A673 (cell line): Measurements from ENCODE around the gene TMEM91. TPM values are rescaled to one million over a fixed set of nuclear protein-coding genes. Genes with fewer than 3 reads are reported as not detected.

Experiments used
- BruUV-seq: library from RNA; stranded (reverse); fragments of 400-500 nt; replicated peaks from 2 replicates; lab custom pipeline; 2021; lab: Mats Ljungman, UMichigan
- CTCF ChIA-PET: fragments of 300-600 bp; sonication (Branson Sonifier 250); formaldehyde crosslinking; loops from one replicate; lab custom pipeline; 2022; ENCODE audit warnings: antibody characterized with exemption; lab: Charles Lee
- POLR2A ChIA-PET: fragments of 300-600 bp; sonication (Branson Sonifier 250); formaldehyde crosslinking; loops from one replicate; lab custom pipeline; 2022; ENCODE audit warnings: antibody characterized with exemption; ENCODE audit not compliant: low non-redundant PET; lab: Charles Lee
- DNase-seq: peaks from one replicate; pipeline ENCODE4 v3.0.0-alpha.2; 2015; ENCODE audit warnings: low spot score
- H3K27ac ChIP-seq: fragments of 200-600 bp; sonication (generic); 2 replicates; pipeline ENCODE4 v1.5.1; 2016; ENCODE audit warnings: mixed run types, low read depth, mild to moderate bottlenecking, mixed read lengths, antibody characterized with exemption, low read length; ENCODE audit not compliant: poor library complexity, severe bottlenecking
- H3K27me3 ChIP-seq: fragments of 200-600 bp; sonication (generic); replicated peaks from 2 replicates; pipeline ENCODE4 v1.6.1; 2017; ENCODE audit warnings: mixed run types, low read depth, mild to moderate bottlenecking, mixed read lengths, antibody characterized with exemption, low read length; ENCODE audit not compliant: insufficient read depth, poor library complexity
- H3K36me3 ChIP-seq: fragments of 200-600 bp; sonication (generic); 2 replicates; pipeline ENCODE4 v1.6.1; 2016; ENCODE audit warnings: mixed run types, mild to moderate bottlenecking, mixed read lengths, antibody characterized with exemption, low read length; ENCODE audit not compliant: insufficient read depth, poor library complexity, severe bottlenecking
- H3K4me1 ChIP-seq: fragments of 200-600 bp; sonication (generic); 2 replicates; pipeline ENCODE4 v1.6.1; 2017; ENCODE audit warnings: mixed run types, mild to moderate bottlenecking, mixed read lengths, antibody characterized with exemption, low read length; ENCODE audit not compliant: insufficient read depth, poor library complexity, severe bottlenecking
- H3K4me3 ChIP-seq: fragments of 200-600 bp; sonication (generic); 2 replicates; pipeline ENCODE4 v1.5.1; 2016; ENCODE audit warnings: low read depth, mixed run types, mild to moderate bottlenecking, mixed read lengths, low read length; ENCODE audit not compliant: poor library complexity, severe bottlenecking
- H3K9me3 ChIP-seq: fragments of 200-600 bp; sonication (generic); 2 replicates; pipeline ENCODE4 v1.6.1; 2016; ENCODE audit warnings: mixed run types, low read depth, mild to moderate bottlenecking, mixed read lengths, antibody characterized with exemption, low read length; ENCODE audit not compliant: poor library complexity, severe bottlenecking
- EZH2 ChIP-seq: fragments of 200-600 bp; sonication (generic); IDR thresholded peaks from 2 replicates; pipeline ENCODE4 v1.6.1; 2017; ENCODE audit warnings: borderline replicate concordance, low read depth, mild to moderate bottlenecking, mixed read lengths, antibody characterized with exemption, low read length; ENCODE audit not compliant: poor library complexity, severe bottlenecking
- intact Hi-C: fragments of 100-400 bp; cut with micrococcal nuclease; formaldehyde crosslinking; loops from one replicate; pipeline ENCODE4 v1.10.0; 2022; ENCODE audit not compliant: unreplicated experiment
- total RNA-seq: library from RNA; stranded (reverse); gene quantifications from 2 replicates; pipeline ENCODE4 v1.2.3, GENCODE V29; 2021
- TF ChIP-seq, protein P1 (sequence below): fragments of 300-800, 200-600 bp; sonication (generic); conservative IDR thresholded peaks from 2 replicates; pipeline ENCODE4 v1.5.1; 2017; ENCODE audit warnings: low read depth, mild to moderate bottlenecking, antibody characterized with exemption, low read length, moderate library complexity, mixed read lengths

Gene TMEM91
- total RNA-seq, 1 experiment from 2014 or later, result 4.9 TPM

DNA sequence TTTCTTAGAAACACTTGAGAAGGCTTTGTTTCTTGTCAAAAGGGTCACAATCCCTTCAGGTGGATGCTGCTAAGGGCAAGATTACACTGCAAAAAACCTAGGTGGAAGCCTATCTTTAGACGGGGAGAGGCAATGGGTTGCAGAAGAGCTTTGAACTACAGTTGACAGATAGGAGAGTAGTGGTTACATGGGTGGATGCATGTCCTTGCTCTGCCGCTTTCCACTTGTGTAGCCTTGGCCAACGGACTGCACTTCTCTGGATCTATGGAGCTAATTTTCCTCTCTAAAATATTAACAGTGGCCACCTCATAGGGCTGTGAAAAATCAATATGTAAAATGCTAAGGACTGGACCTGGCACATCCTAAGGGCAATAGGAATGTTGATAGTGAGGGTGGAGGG is 22.3 kb downstream of the TMEM91 start:
- Histone ChIP-seq H3K9me3 (no peaks in the 10 kb centered on the region), H3K4me1 (peaks cover 10% of the 10 kb centered on the region), H3K36me3 (no peaks in the 10 kb centered on the region), H3K27ac (peak overlapping the region; percentile 97), H3K27me3 (no peaks in the 10 kb centered on the region), H3K4me3 (peak overlapping the region; percentile 86)
- intact Hi-C loops, result loop anchor here (10.0 kb wide), 1 partner anchor 346 kb away; no protein-coding TSS in a partner anchor
- ChIA-PET POLR2A (no interaction called here), CTCF (no interaction called here)
- DNase-seq, result no peak
- TF ChIP-seq EZH2, result no peak
- BruUV-seq, result TSS peak; percentile 79

DNA sequence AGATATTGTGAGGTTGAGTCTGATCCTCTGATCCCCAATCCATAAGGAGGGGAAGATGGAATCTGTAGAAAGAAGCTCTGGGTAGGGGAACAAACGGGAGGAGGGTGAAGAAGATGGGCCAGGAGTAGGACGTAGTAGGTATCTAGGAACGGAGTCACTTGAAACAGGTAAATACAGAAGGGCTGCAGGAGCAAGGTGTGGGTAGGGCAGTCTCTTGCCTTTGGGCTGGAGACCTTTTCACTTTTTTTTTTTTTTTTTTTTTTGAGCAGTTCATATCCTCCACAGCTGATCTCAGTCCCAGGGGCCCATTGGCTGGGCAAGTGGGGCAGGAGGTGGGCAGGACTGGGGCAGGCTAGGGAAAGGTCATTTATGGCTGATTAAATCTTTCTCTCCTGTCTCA is 22.8 kb downstream of the TMEM91 start:
- no peak for DNase-seq
- H3K27me3 ChIP-seq, result no peaks in the 10 kb centered on the region
- BruUV-seq, result no TSS peak
- TF ChIP-seq EZH2, result no peak
- TF ChIP-seq, protein P1, sequence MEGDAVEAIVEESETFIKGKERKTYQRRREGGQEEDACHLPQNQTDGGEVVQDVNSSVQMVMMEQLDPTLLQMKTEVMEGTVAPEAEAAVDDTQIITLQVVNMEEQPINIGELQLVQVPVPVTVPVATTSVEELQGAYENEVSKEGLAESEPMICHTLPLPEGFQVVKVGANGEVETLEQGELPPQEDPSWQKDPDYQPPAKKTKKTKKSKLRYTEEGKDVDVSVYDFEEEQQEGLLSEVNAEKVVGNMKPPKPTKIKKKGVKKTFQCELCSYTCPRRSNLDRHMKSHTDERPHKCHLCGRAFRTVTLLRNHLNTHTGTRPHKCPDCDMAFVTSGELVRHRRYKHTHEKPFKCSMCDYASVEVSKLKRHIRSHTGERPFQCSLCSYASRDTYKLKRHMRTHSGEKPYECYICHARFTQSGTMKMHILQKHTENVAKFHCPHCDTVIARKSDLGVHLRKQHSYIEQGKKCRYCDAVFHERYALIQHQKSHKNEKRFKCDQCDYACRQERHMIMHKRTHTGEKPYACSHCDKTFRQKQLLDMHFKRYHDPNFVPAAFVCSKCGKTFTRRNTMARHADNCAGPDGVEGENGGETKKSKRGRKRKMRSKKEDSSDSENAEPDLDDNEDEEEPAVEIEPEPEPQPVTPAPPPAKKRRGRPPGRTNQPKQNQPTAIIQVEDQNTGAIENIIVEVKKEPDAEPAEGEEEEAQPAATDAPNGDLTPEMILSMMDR, result no peak
- H3K9me3 ChIP-seq, result no peaks in the 10 kb centered on the region
- peak overlapping the region; percentile 1 for H3K27ac ChIP-seq
- peak overlapping the region; percentile 86 for H3K4me3 ChIP-seq
- intact Hi-C loops, result loop anchor here (10.0 kb wide), 1 partner anchor 346 kb away; no protein-coding TSS in a partner anchor
- ChIA-PET CTCF (no interaction called here), POLR2A (no interaction called here)
- no peaks in the 10 kb centered on the region for H3K36me3 ChIP-seq
- H3K4me1 ChIP-seq, result peaks cover 10% of the 10 kb centered on the region

DNA sequence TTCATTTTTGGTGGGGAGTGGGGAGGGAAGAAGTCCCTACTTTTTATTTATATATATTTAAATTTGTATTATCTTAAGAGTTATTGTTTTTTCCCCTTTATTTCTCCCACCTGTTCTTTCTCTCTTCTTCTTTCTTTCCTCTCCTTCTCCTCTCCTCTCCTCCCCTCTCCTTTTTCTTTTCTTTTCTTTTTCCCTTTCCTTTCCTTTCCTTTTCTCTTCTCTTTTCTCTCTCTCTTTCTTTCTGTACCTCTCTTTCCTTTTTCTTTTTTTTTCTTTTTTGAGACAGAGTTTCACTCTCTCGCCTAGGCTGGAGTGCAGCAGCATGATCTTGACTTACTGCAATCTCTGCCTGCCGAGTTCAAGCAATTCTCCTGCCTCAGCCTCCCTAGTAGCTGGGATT is 23.2 kb downstream of the TMEM91 start:
- Histone ChIP-seq H3K4me1 (peaks cover 10% of the 10 kb centered on the region), H3K4me3 (no peak overlapping the region), H3K27ac (no peak overlapping the region), H3K36me3 (no peaks in the 10 kb centered on the region), H3K27me3 (no peaks in the 10 kb centered on the region), H3K9me3 (no peaks in the 10 kb centered on the region)
- no TSS peak for BruUV-seq
- intact Hi-C loops, result loop anchor here (10.0 kb wide), 1 partner anchor 345 kb away; no protein-coding TSS in a partner anchor
- ChIA-PET CTCF (no interaction called here), POLR2A (no interaction called here)
- TF ChIP-seq, protein P1, result no peak
- TF ChIP-seq EZH2, result no peak
- DNase-seq, result no peak

DNA sequence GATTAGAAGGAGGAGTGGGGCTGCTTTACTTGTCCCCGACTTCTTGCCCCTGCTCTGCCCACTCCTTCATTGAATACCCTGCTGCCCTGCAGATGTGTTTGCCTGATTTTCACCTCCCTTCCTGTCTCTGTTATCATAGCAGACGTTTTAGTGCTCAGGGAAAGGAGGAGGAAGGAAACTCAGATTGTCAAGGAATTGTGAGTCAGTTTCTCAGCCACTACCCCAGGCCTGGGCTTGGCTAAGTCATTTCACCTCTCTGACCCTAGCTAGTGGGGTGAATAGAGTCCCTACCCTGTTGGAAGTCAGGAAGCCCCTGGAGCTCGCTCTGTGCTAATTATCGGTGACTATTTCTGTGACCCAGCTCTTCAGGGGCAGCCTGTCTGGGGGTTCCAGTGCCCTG is 25.1 kb downstream of the TMEM91 start:
- no peak for TF ChIP-seq EZH2
- no peak for DNase-seq

More for the DNA sequence above, 25.1 kb downstream of the TMEM91 start:
- H3K27ac ChIP-seq, result no peak overlapping the region
- intact Hi-C loops, result no loop called here
- no TSS peak for BruUV-seq
- H3K27me3 ChIP-seq, result no peaks in the 10 kb centered on the region
- H3K9me3 ChIP-seq, result no peaks in the 10 kb centered on the region
- peaks cover 10% of the 10 kb centered on the region for H3K4me1 ChIP-seq
- no peak overlapping the region for H3K4me3 ChIP-seq
- ChIA-PET POLR2A (no interaction called here), CTCF (no interaction called here)
- H3K36me3 ChIP-seq, result no peaks in the 10 kb centered on the region
